ENCODE results near the gene DISC1. TPM values are rescaled to one million over a fixed set of nuclear protein-coding genes. Genes with fewer than 3 reads are reported as not detected.
A peak's percentile ranks its signal among the peaks of the same experiment; 100 is the strongest.
"Not testable (repeated sequence)": the region's sequence is repeated elsewhere in the genome, so short reads cannot be mapped to it uniquely, and the experiment has no call there.

DISC1 gene
- total RNA-seq, 1 donor, result 21.0 TPM

- no peak for DNase-seq (ENCODE audit: low read depth in 2 of 3, low spot score in 2 of 3)
These were observed 97.5 kb downstream of the DISC1 start for GRCh38 chr1:231724041-231724440.

- peak in 2 of 3 donors; percentile 18 to 26 for DNase-seq (ENCODE audit: low read depth in 2 of 3, low spot score in 2 of 3)
These were observed 98.5 kb downstream of the DISC1 start for GRCh38 chr1:231724876-231725647.

- DNase-seq (ENCODE audit: low read depth in 2 of 3, low spot score in 2 of 3), result no peak
These were observed 100.6 kb downstream of the DISC1 start for GRCh38 chr1:231727171-231727570.

DNA sequence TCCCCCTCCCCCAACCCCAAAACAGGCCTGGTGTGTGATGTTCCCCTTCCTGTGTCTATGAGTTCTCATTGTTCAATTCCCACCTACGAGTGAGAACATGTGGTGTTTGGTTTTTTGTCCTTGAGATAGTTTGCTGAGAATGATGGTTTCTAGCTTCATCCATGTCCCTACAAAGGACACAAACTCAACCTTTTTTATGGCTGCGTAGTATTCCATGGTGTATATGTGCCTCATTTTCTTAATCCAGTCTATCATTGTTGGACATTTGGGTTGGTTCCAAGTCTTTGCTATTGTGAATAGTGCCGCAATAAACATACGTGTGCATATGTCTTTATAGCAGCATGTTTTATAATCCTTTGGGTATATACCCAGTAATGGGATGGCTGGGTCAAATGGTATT, 102.4 kb downstream of the DISC1 start:
- not testable (repeated sequence) for DNase-seq (ENCODE audit: low read depth in 2 of 3, low spot score in 2 of 3)

GRCh38 chr1:231729544-231729943, 103.0 kb downstream of the DISC1 start:
- no peak for DNase-seq (ENCODE audit: low read depth in 2 of 3, low spot score in 2 of 3)

DNA sequence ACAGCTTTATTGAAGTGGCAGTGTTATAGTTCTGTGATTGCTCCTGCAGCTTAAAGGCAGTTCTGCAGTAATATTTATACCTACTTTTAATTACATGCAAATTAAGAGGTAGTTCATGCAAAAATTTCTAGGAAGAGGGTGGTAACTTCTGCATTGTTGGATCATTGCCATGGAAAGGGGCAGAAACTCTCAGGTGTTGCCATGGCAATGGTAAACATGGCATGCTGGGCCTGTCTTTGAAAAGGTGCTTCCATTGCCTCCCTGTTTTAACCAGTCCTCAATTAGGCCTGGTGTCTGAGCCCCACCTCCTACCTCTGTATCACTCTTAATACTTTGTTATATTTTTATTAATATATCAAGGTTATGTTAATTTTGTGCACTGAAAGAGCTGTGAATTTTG, 104.7 kb downstream of the DISC1 start:
- DNase-seq (ENCODE audit: low read depth in 2 of 3, low spot score in 2 of 3), result no peak

GRCh38 chr1:231733063-231733462, 106.5 kb downstream of the DISC1 start:
- no peak for DNase-seq (ENCODE audit: low read depth in 2 of 3, low spot score in 2 of 3)

- DNase-seq (ENCODE audit: low read depth in 2 of 3, low spot score in 2 of 3), result no peak
These were observed 107.1 kb downstream of the DISC1 start for GRCh38 chr1:231733672-231734071.

GRCh38 chr1:231734417-231734816, 107.8 kb downstream of the DISC1 start:
- DNase-seq (ENCODE audit: low read depth in 2 of 3, low spot score in 2 of 3), result no peak

GRCh38 chr1:231735411-231735810, 108.8 kb downstream of the DISC1 start:
- no peak for DNase-seq (ENCODE audit: low read depth in 2 of 3, low spot score in 2 of 3)

- DNase-seq (ENCODE audit: low read depth in 2 of 3, low spot score in 2 of 3), result no peak
These were observed 109.4 kb downstream of the DISC1 start for GRCh38 chr1:231735941-231736340.

DNA sequence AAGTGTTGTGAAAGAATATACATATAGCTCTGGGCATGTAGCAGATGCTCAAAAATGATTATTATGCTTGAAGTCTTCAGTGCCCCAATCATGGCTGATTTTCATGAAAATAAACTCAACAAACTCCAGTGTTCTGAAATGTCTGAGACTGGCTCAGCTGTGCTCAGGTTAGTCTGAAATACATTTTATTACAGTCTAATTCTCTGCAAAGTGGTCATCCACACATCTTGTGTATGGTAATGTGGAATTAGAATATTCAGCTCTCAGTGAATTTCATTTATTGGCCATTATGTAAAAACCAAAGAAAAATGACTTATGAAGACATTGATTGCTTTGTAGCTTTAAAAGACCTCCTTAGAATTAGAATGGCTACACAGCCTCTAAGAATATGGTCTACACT, 109.9 kb downstream of the DISC1 start:
- DNase-seq (ENCODE audit: low read depth in 2 of 3, low spot score in 2 of 3), result no peak

DNA sequence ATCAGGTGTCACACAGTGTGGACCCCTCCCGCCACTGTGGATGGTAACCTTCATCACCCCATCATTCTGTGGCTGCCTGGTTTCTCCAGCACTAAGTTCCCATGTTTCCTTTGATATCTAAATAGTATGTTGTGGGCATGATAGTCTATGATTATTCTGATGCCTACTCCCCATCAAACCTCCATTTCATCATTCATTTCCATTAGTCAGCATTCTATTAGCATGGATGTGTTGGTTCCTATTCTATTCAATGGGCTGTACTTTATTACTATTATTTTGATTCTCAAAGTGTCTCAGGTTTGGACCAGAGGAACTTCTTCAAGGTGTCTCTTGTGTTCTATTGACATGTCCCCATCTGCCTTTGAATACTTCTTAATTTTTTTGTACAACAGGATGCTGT, 112.0 kb downstream of the DISC1 start:
- DNase-seq (ENCODE audit: low read depth in 2 of 3, low spot score in 2 of 3), result no peak

GRCh38 chr1:231743966-231744365, 117.4 kb downstream of the DISC1 start:
- DNase-seq (ENCODE audit: low read depth in 2 of 3, low spot score in 2 of 3), result no peak

DNA sequence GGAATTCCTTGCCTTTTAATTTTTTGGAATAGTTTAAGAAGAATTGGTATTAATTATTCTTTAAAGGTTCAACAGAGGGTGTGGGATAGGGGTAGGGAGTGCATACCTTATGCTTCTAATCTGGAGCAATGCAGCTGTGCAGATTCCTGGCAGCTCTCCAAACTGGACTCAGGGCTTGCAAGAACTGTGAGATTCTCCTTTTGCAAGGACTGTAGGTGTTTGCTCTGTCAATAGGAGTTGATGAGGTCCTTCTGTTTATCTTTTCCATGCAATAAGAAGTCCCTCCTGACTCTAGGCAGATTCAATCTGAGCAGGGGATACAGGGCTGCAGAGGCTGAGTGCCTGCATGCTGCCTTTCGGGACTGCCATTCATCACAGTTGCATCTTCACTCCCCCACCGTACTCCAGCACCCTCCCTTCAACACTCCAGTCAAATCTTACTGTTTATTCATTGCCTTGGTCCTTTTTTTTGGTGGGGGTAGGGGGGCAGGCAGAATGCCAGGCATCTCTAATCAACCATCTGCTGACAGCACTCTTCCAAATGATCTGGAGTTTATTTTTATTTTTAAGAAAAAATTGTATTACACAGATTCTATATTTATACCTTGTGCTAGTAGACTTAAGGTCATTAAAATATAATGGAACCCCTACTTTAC, 122.3 kb downstream of the DISC1 start:
- DNase-seq (ENCODE audit: low read depth in 2 of 3, low spot score in 2 of 3), result no peak

- no peak for DNase-seq (ENCODE audit: low read depth in 2 of 3, low spot score in 2 of 3)
These were observed 123.7 kb downstream of the DISC1 start for GRCh38 chr1:231750296-231750695.

GRCh38 chr1:231750818-231751362, 124.3 kb downstream of the DISC1 start:
- DNase-seq (ENCODE audit: low read depth in 2 of 3, low spot score in 2 of 3), result no peak

DNA sequence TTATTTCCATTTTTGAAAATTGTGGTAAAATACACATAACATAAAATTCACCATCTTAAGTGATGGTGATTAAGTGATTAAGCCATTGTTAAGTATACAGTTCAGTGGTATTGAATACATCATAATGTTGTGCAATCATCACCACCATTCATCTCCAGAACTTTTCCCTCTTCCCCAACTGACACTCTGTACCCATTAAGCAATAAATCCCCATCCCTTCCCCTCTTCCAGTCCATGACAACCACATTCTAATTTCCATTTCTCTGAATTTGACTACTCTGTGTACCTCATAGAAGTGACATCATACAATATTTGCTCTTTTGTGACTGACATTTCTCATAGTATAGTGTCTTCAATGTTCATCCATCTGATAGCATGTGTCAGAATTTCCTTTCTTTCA, 124.8 kb downstream of the DISC1 start:
- DNase-seq (ENCODE audit: low read depth in 2 of 3, low spot score in 2 of 3), result no peak

DNA sequence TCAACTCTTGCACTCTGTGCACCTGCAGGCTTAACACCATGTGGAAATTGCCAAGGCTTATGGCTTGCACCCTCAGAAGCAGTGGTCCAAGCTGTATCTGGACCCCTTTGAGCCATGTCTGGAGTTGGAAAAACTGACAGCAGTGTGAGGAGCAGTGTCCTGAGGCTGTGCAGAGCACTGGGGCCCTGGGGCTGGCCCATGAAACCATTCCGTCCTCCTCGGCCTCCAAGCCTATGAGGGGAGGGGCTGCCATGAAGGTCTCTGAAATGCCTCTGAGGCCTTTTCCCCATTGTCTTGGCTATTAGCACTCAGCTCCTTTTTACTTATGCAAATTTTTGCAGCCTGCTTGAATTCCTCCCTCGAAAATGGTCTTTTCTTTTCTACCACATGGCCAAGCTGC, 126.7 kb downstream of the DISC1 start:
- DNase-seq (ENCODE audit: low read depth in 2 of 3, low spot score in 2 of 3), result no peak

DNA sequence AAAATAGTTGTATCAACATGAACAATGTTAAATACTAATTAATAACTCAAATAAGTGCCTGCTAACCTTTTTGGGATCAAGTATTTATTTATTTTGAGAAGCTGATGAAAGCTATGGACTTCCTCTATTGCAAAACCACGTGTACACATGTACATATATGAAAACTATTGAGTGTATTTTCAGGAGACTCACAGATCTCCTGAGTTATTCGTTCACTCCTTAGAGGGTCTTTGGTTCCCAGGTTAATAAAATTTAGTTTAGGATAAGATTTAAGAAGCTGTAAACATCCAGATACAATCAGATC, 130.5 kb downstream of the DISC1 start:
- DNase-seq (ENCODE audit: low read depth in 2 of 3, low spot score in 2 of 3), result no peak

DNA sequence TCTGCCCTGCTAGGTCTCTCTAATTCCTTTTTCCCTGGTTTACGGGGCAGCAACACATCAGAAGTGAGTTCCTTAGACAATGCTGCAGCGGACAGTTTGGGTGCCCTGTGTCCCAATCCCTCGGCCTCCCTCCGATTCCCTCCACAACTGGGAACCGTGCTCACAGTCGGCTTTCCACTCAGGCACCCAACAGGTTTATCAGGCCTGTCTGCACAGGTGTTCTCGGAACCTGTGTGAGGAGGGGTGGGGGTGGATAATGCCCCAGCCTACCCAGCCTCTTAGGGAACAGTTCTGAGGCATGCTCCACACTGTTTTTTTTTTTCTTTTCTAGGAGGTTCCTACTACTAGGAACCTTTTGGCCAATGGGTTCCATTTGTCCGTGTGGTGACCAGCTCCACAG, 131.2 kb downstream of the DISC1 start:
- DNase-seq (ENCODE audit: low read depth in 2 of 3, low spot score in 2 of 3), result no peak

DNA sequence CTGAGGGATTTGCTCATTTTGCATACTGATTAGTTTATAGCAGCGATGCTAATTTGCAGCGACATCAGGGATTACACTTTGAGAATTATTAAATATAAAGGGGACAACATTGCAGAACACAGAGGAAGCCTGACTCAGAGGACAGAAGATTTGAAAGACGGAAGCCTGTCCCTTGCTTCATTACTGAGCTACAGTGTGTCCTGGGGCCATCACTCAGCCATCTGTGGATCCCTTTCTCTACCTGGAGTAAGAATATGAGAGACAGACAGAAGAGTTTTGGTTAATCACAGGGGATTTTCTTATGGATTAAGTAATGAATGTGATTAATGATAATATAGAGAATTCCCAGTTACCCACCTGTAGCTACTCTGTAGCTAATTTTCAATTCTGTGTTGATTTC, 134.7 kb downstream of the DISC1 start:
- DNase-seq (ENCODE audit: low read depth in 2 of 3, low spot score in 2 of 3), result no peak
